Measurements from ENCODE around the gene AGTRAP. TPM values are rescaled to one million over a fixed set of nuclear protein-coding genes. Genes with fewer than 3 reads are reported as not detected.

The AGTRAP gene, protein sequence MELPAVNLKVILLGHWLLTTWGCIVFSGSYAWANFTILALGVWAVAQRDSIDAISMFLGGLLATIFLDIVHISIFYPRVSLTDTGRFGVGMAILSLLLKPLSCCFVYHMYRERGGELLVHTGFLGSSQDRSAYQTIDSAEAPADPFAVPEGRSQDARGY
- 100 to 1,000 TPM; 319 to 591 (median 324) TPM for polyA plus RNA-seq

DNA sequence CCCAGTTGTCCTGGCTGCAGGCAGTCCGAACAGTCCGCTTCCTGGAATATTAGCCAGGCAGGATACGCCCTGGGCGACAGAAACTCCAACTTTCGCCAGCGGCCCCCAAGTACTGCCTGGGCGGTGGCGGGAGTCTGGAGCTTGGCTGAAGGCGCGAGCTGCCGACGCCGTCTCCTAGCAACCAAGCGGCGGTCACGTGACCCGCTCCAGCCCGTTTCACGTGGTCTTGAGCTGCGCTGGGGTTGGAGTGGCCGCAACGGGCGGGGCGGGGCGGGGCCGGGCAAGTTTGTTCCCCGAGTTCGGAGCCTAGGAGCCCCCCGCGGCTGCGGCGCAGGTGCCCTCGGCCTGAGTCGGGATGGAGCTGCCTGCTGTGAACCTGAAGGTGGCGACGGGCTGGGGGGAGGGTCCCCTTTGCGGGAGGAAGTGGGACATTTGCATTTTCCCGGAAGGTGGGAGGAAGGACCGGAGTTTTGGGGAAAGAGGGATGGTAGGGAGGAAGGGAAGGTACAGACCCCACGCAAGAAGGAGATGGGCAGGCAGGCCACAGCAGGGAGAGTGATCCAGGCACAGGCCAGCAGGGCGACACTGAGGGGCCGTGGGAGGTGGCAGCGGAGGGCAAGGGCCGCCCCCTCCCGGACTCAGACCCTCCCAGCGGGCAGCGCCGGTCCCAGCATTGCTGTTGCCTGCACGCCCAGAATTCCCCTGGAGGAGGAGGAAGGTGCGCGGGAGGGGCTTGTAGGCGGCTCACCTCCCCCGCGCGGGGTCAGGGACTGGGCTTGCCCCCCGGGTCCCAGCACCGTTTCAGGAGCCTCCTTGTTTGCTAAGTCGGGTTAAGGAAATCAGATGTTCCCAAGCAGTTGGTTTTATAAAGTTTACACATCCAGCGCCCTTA, at the start of gene AGTRAP:
AGTRAP (plus strand) TSS at position 283 of the 892 bp plus-strand sequence; CDS start at position 356, 73 bp downstream.
- Mint-ChIP-seq H3K4me1 (peaks cover 76 to 84% of the 10 kb centered on the region in 2 donors), H3K4me3 (peak within 1 kb of the TSS; percentile 88 to 93 (median 89)), H3K27me3 (ENCODE audit: low read depth in 3 of 3) (peaks cover 3 to 11% (median 7%) of the 10 kb centered on the region in 3 donors), H3K9me3 (no peaks in the 10 kb centered on the region), H3K36me3 (no peaks in the 10 kb centered on the region), H3K27ac (peak within 1 kb of the TSS; percentile 76 to 90 (median 84))
- peak; percentile 83 to 85 (median 83) for DNase-seq

DNA sequence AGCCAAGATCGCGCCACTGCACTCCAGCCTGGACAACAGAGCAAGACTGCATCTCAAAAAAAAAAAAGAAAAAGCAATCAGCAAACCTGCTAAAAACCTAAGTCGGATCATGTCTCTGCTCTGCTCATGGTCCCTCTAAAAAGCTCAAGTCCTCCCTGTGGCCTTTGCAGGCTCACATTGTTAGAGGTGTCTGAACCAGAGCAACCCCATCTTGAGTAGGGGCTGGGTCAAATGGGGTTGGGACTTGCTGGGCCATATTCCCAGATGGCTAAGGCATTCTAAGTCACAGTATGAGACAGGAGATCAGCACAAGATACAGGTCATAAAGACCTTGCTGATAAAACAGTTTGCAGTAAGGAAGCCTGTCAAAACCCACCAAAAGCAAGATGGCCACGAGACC, 47.4 kb upstream of the AGTRAP start:
- no peak overlapping the region for H3K4me3 Mint-ChIP-seq
- peaks cover 0 to 2% (median 0%) of the 10 kb centered on the region in 6 donors for H3K9me3 Mint-ChIP-seq
- no peak for DNase-seq
- H3K36me3 Mint-ChIP-seq: peaks cover 0 to 5% (median 0%) of the 10 kb centered on the region in 3 donors
- H3K27me3 Mint-ChIP-seq (ENCODE audit: low read depth in 3 of 3): peaks cover 10 to 13% (median 12%) of the 10 kb centered on the region in 3 donors
- no peak overlapping the region for H3K27ac Mint-ChIP-seq
- peaks cover 26 to 28% of the 10 kb centered on the region in 2 donors for H3K4me1 Mint-ChIP-seq

GRCh38 chr1:11690397-11691301, 45.3 kb upstream of the AGTRAP start:
- peaks cover 11 to 13% (median 12%) of the 10 kb centered on the region in 3 donors for H3K27me3 Mint-ChIP-seq (ENCODE audit: low read depth in 3 of 3)
- H3K4me3 Mint-ChIP-seq: peak overlapping the region; percentile 23 to 87 (median 75)
- peaks cover 33 to 38% of the 10 kb centered on the region in 2 donors for H3K4me1 Mint-ChIP-seq
- peaks cover 0 to 5% (median 0%) of the 10 kb centered on the region in 3 donors for H3K36me3 Mint-ChIP-seq
- peak overlapping the region in 3 of 6 donors; percentile 6 to 85 (median 25) for H3K27ac Mint-ChIP-seq
- H3K9me3 Mint-ChIP-seq: peaks cover 0 to 2% (median 0%) of the 10 kb centered on the region in 6 donors
- DNase-seq: no peak

DNA sequence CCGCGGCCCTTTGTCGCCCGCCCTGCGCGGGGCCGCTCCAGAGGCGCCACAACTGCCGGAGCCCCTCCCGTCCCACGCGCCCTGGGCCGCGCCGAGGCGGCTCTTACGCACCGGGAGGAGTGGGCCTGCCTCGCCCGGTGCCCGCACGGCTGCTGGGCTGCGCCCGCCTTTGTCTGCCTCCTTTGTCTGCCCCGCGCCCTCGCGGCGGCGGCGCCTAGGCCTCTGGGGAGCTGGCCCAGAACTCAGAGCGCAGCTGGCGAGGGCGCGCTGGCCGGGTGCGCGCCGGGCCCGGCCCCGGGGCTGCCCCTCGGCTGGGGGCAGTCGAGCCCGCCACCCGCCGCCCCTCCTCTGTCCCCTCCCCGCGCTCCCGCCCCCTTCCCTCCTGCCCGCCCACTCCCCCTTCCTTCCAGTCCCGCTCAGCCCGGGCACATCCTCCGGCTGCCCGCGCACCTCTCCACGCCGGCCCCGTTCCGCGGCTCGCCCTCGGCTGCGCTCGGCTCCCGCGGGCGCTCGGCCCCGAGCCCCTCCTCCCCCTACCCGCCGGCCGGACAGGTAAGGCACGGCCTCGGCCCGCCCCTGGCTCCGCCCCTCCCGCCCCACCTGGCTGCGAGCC, 44.5 kb upstream of the AGTRAP start, which contains the start of gene DRAXIN:
DRAXIN (plus strand) TSS at position 409 of the 613 bp plus-strand sequence. CDS start 14,549 bp downstream, outside the sequence.
- DNase-seq: peak in 2 of 3 donors; percentile 15 to 37

GRCh38 chr1:11691928-11692711, 43.8 kb upstream of the AGTRAP start:
- Mint-ChIP-seq H3K27ac (peak overlapping the region in 5 of 6 donors; percentile 73 to 81 (median 77)), H3K9me3 (peaks cover 0 to 2% (median 0%) of the 10 kb centered on the region in 6 donors), H3K36me3 (peaks cover 0 to 5% (median 0%) of the 10 kb centered on the region in 3 donors), H3K27me3 (ENCODE audit: low read depth in 3 of 3) (peaks cover 11 to 13% (median 12%) of the 10 kb centered on the region in 3 donors), H3K4me1 (peaks cover 33 to 38% of the 10 kb centered on the region in 2 donors), H3K4me3 (peak overlapping the region; percentile 73 to 97 (median 86))
- peak in 1 of 3 donors; percentile 7 for DNase-seq

More for the DNA sequence above, 44.5 kb upstream of the AGTRAP start, which contains the start of gene DRAXIN:
- Mint-ChIP-seq H3K9me3 (peaks cover 0 to 2% (median 0%) of the 10 kb centered on the region in 6 donors), H3K36me3 (peaks cover 0 to 5% (median 0%) of the 10 kb centered on the region in 3 donors), H3K27me3 (ENCODE audit: low read depth in 3 of 3) (peaks cover 11 to 13% (median 12%) of the 10 kb centered on the region in 3 donors), H3K27ac (peak within 1 kb of the TSS; percentile 25 to 81 (median 76)), H3K4me3 (peak within 1 kb of the TSS; percentile 73 to 97 (median 86)), H3K4me1 (peaks cover 33 to 38% of the 10 kb centered on the region in 2 donors)

GRCh38 chr1:11693024-11693590, 42.8 kb upstream of the AGTRAP start:
- H3K27ac Mint-ChIP-seq: peak overlapping the region; percentile 73 to 91 (median 78)
- peaks cover 33 to 38% of the 10 kb centered on the region in 2 donors for H3K4me1 Mint-ChIP-seq
- peak; percentile 71 to 84 (median 78) for DNase-seq
- H3K36me3 Mint-ChIP-seq: peaks cover 0 to 5% (median 0%) of the 10 kb centered on the region in 3 donors
- peak overlapping the region; percentile 73 to 97 (median 83) for H3K4me3 Mint-ChIP-seq
- peaks cover 11 to 14% (median 13%) of the 10 kb centered on the region in 3 donors for H3K27me3 Mint-ChIP-seq (ENCODE audit: low read depth in 3 of 3)
- peaks cover 0 to 2% (median 0%) of the 10 kb centered on the region in 6 donors for H3K9me3 Mint-ChIP-seq

- H3K4me1 Mint-ChIP-seq: peaks cover 33 to 38% of the 10 kb centered on the region in 2 donors
- DNase-seq: no peak
- peaks cover 12 to 15% (median 13%) of the 10 kb centered on the region in 3 donors for H3K27me3 Mint-ChIP-seq (ENCODE audit: low read depth in 3 of 3)
- H3K27ac Mint-ChIP-seq: peak overlapping the region in 5 of 6 donors; percentile 73 to 91 (median 77)
- H3K36me3 Mint-ChIP-seq: peaks cover 0 to 5% (median 0%) of the 10 kb centered on the region in 3 donors
- peaks cover 0 to 2% (median 0%) of the 10 kb centered on the region in 6 donors for H3K9me3 Mint-ChIP-seq
- H3K4me3 Mint-ChIP-seq: peak overlapping the region; percentile 73 to 97 (median 83)
These were observed 42.0 kb upstream of the AGTRAP start for GRCh38 chr1:11693917-11694316.

DNA sequence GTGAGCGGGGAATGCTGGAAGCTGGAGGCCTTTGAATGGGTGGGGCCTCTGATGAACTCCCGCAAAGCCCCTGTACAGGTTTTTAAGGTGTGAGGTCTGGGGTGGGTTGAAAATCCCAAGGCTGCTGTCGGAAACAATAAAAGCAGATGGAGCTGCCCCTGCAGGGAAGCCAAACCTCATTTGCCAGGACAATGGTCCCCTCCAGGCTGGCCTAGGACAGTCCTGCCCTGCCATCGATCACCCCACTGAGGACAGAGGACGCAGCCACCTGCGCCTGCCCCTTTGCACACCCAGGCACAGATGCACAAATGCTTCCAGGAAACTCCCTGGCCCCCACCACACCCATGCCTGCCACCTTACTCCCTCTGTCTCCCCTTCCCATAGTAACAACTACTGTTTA, 40.1 kb upstream of the AGTRAP start:
- Mint-ChIP-seq H3K27me3 (ENCODE audit: low read depth in 3 of 3) (peaks cover 6 to 12% (median 10%) of the 10 kb centered on the region in 3 donors), H3K27ac (peak overlapping the region in 1 of 6 donors; percentile 45), H3K9me3 (no peaks in the 10 kb centered on the region), H3K4me1 (peaks cover 25% of the 10 kb centered on the region in 2 donors), H3K4me3 (no peak overlapping the region), H3K36me3 (no peaks in the 10 kb centered on the region)
- DNase-seq: no peak

DNA sequence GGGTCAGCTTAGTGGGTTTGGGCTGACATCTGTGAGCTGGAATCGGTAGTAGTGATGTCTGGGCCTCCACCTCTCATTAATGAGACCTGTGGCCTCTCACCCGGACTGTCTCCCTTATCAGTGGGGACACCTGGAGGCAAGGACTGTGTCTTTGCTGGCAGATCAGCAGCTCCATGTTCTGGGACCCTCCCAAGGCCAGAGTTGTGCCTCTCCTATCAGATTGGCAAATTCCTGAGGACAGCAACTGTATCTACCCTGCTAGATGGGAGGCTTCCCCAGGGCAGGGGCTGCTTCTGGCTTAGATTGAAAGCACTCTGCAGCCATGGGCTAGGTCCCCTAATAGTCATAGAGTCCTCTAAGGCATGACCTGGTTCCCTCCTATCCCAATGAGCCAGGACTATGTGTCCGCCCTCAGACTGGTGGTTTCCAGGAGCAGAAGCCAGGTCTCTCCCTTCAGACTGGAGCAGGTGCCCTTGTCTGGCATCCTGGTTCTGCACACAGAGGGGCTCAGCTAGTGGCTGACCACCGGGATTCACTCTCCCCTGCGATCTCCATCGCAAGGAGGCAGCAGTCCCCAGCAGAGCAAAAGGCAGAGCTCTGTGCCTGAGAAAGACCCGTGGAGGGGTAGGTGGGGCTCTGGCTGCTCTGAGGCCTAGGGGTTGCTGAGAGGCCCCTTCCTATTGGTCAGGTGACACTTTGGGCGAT, 38.6 kb upstream of the AGTRAP start:
- DNase-seq: no peak
- Mint-ChIP-seq H3K4me1 (peaks cover 19 to 22% of the 10 kb centered on the region in 2 donors), H3K9me3 (no peaks in the 10 kb centered on the region), H3K4me3 (no peak overlapping the region), H3K27me3 (ENCODE audit: low read depth in 3 of 3) (peaks cover 6 to 12% (median 9%) of the 10 kb centered on the region in 3 donors), H3K27ac (no peak overlapping the region), H3K36me3 (no peaks in the 10 kb centered on the region)

GRCh38 chr1:11697893-11698210, 38.1 kb upstream of the AGTRAP start:
- no peak overlapping the region for H3K4me3 Mint-ChIP-seq
- peaks cover 14 to 17% of the 10 kb centered on the region in 2 donors for H3K4me1 Mint-ChIP-seq
- H3K9me3 Mint-ChIP-seq: no peaks in the 10 kb centered on the region
- no peaks in the 10 kb centered on the region for H3K36me3 Mint-ChIP-seq
- DNase-seq: no peak
- H3K27me3 Mint-ChIP-seq (ENCODE audit: low read depth in 3 of 3): peaks cover 3 to 10% (median 9%) of the 10 kb centered on the region in 3 donors
- peak overlapping the region in 1 of 6 donors; percentile 14 for H3K27ac Mint-ChIP-seq

Measured in immature natural killer cell (primary cell).